WTC11 (cell line): ENCODE data around the gene PPP1R14C. TPM values are rescaled to one million over a fixed set of nuclear protein-coding genes. Genes with fewer than 3 reads are reported as not detected.

Source experiments
- ATAC-seq: fragments of 200-7000 bp; cut with Tn5 transposase; 2 replicates; pipeline ENCODE4 v1.10.0; 2021; ENCODE audit warnings: mild to moderate bottlenecking, moderate library complexity
- CTCF ChIA-PET: fragments of 300-600 bp; sonication (Branson Sonifier 250); formaldehyde crosslinking; loops from one replicate; lab custom pipeline; 2021; ENCODE audit warnings: antibody characterized with exemption; lab: Charles Lee
- POLR2A ChIA-PET: fragments of 350-600 bp; sonication (Branson Sonifier 250); formaldehyde crosslinking; loops from one replicate; lab custom pipeline; 2021; ENCODE audit warnings: antibody characterized with exemption; lab: Charles Lee
- DNase-seq: peaks from one replicate; pipeline ENCODE4 v3.0.0; 2021; ENCODE audit warnings: low spot score
- H3K27ac Mint-ChIP-seq: 2 replicates; pipeline ENCODE4 v1.8.0; 2021; ENCODE audit warnings: mixed read lengths
- H3K27me3 Mint-ChIP-seq: 2 replicates; pipeline ENCODE4 v1.8.0; 2021; ENCODE audit warnings: low read depth, mild to moderate bottlenecking, moderate library complexity, mixed read lengths
- H3K36me3 Mint-ChIP-seq: 2 replicates; pipeline ENCODE4 v1.8.0; 2021; ENCODE audit warnings: mixed read lengths
- H3K4me1 Mint-ChIP-seq: 2 replicates; pipeline ENCODE4 v1.8.0; 2022; ENCODE audit warnings: mixed read lengths
- H3K4me3 Mint-ChIP-seq: 2 replicates; pipeline ENCODE4 v1.8.0; 2021; ENCODE audit warnings: mild to moderate bottlenecking, moderate library complexity, mixed read lengths
- H3K9me3 Mint-ChIP-seq: 2 replicates; pipeline ENCODE4 v1.8.0; 2021; ENCODE audit warnings: mixed read lengths
- ARID4B ChIP-seq: sonication (generic); formaldehyde crosslinking; IDR thresholded peaks from 2 replicates; pipeline ENCODE4 v1.8.0; 2023; ENCODE audit warnings: missing genetic modification reagents, mild to moderate bottlenecking, borderline replicate concordance
- CREM ChIP-seq: sonication (generic); formaldehyde crosslinking; IDR thresholded peaks from 2 replicates; pipeline ENCODE4 v1.8.1; 2022; ENCODE audit warnings: mild to moderate bottlenecking, missing genetic modification reagents, moderate library complexity
- E2F4 ChIP-seq: sonication (generic); formaldehyde crosslinking; IDR thresholded peaks from 2 replicates; pipeline ENCODE4 v1.8.1; 2022; ENCODE audit warnings: low read depth, mild to moderate bottlenecking, moderate library complexity, missing genetic modification reagents, borderline replicate concordance
- ELF4 ChIP-seq: sonication (generic); formaldehyde crosslinking; IDR thresholded peaks from 2 replicates; pipeline ENCODE4 v1.8.1; 2022; ENCODE audit warnings: low read depth, mild to moderate bottlenecking, moderate library complexity, missing genetic modification reagents
- ETV6 ChIP-seq: sonication (generic); formaldehyde crosslinking; IDR thresholded peaks from 2 replicates; pipeline ENCODE4 v1.8.1; 2022; ENCODE audit warnings: mild to moderate bottlenecking, missing genetic modification reagents
- GRHL2 ChIP-seq: fragments of 250-450 bp; sonication (Bioruptor Pico); IDR thresholded peaks from 2 replicates; pipeline ENCODE4 v1.8.0; 2022; ENCODE audit warnings: mild to moderate bottlenecking, moderate library complexity; ENCODE audit not compliant: insufficient replicate concordance, severe bottlenecking
- IRF2 ChIP-seq: sonication (generic); formaldehyde crosslinking; IDR thresholded peaks from 2 replicates; pipeline ENCODE4 v1.8.0; 2022; ENCODE audit warnings: low read depth, missing genetic modification reagents, borderline replicate concordance
- JAZF1 ChIP-seq: fragments of 250-450 bp; sonication (Bioruptor Pico); IDR thresholded peaks from 2 replicates; pipeline ENCODE4 v1.9.0; 2021; ENCODE audit warnings: moderate library complexity, mild to moderate bottlenecking, inconsistent platforms
- KAT7 ChIP-seq: sonication (generic); formaldehyde crosslinking; IDR thresholded peaks from 2 replicates; pipeline ENCODE4 v1.8.1; 2023; ENCODE audit warnings: missing genetic modification reagents, mild to moderate bottlenecking, borderline replicate concordance
- NFATC4 ChIP-seq: fragments of 250-450 bp; sonication (Bioruptor Pico); IDR thresholded peaks from 2 replicates; pipeline ENCODE4 v1.9.0; 2021; ENCODE audit warnings: mild to moderate bottlenecking
- RELA ChIP-seq: sonication (generic); formaldehyde crosslinking; IDR thresholded peaks from 2 replicates; pipeline ENCODE4 v1.8.1; 2022; ENCODE audit warnings: missing genetic modification reagents, mild to moderate bottlenecking, borderline replicate concordance
- ZNF671 ChIP-seq: fragments of 250-450 bp; sonication (Bioruptor Pico); IDR thresholded peaks from 2 replicates; pipeline ENCODE4 v1.8.0; 2021; ENCODE audit warnings: mild to moderate bottlenecking
- total RNA-seq: library from RNA; stranded (reverse); gene quantifications from 3 replicates; pipeline ENCODE4 v1.2.3, GENCODE V29; 2021
- TF ChIP-seq, protein P1 (sequence below): sonication (generic); formaldehyde crosslinking; IDR thresholded peaks from 2 replicates; pipeline ENCODE4 v1.8.0; 2022; ENCODE audit warnings: missing genetic modification reagents
- TF ChIP-seq, protein P2 (sequence below): sonication (generic); formaldehyde crosslinking; IDR thresholded peaks from 2 replicates; pipeline ENCODE4 v1.8.0; 2023; ENCODE audit warnings: missing genetic modification reagents
- TF ChIP-seq, protein P3 (sequence below): sonication (generic); formaldehyde crosslinking; IDR thresholded peaks from 2 replicates; pipeline ENCODE4 v1.8.1; 2023; ENCODE audit warnings: mild to moderate bottlenecking, missing genetic modification reagents, moderate library complexity
- TF ChIP-seq, protein P4 (sequence below): fragments of 250-450 bp; sonication (Bioruptor Pico); IDR thresholded peaks from 2 replicates; pipeline ENCODE4 v1.8.0; 2021; ENCODE audit warnings: mild to moderate bottlenecking

PPP1R14C gene
- total RNA-seq, 1 experiment from 2014 or later = 1.1 TPM

DNA sequence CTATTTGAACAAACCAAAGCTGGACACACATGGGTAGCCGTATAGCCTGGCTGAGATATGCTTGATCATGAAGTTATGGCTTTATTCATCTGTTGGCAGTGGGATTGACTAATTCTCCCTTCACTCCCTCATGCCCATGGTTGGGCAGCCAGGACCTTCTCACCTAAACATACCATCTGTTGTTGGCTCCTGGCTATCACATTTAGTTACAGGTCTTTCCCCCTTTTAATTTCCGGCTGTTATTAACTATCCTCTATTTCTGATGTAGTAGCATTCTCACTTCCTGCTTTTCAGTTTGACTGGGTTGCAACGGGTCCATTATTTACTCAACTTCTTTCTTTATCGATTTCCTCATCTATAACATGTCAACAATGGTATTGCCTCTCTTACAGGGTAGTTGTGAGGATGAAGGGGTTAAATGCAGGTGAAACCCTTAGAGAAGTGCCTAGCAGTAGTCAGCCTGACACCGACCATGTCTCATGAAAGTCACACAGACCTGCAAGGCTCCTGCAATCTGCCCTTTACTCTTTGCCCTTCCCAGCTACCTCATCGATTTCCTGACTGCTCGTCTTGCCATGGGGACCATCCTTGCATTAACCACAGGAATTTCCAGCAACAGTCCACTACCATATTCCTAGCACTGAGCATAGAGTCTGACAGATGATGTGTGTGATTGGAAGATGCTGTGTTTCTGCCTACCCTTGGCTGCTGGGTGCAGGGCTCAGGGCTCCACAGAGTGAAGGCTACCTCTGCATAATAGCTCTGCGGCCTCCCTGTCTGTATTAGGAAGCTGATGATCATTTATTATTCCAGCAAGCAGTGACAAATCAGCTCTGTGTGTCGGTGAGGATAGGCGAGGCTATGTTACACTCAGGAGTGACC lies 42.2 kb downstream of the PPP1R14C start:
- ATAC-seq (no peak), DNase-seq (no peak)
- H3K27ac Mint-ChIP-seq = no peak overlapping the region
- H3K9me3 Mint-ChIP-seq = peaks cover 4% of the 10 kb centered on the region; the same call in 1 of the 2 replicates
- no peaks in the 10 kb centered on the region for H3K36me3 Mint-ChIP-seq
- no peak for TF ChIP-seq ARID4B (CRISPR knock-in tag)
- TF ChIP-seq KAT7 (CRISPR knock-in tag) = no peak
- TF ChIP-seq, protein P1, sequence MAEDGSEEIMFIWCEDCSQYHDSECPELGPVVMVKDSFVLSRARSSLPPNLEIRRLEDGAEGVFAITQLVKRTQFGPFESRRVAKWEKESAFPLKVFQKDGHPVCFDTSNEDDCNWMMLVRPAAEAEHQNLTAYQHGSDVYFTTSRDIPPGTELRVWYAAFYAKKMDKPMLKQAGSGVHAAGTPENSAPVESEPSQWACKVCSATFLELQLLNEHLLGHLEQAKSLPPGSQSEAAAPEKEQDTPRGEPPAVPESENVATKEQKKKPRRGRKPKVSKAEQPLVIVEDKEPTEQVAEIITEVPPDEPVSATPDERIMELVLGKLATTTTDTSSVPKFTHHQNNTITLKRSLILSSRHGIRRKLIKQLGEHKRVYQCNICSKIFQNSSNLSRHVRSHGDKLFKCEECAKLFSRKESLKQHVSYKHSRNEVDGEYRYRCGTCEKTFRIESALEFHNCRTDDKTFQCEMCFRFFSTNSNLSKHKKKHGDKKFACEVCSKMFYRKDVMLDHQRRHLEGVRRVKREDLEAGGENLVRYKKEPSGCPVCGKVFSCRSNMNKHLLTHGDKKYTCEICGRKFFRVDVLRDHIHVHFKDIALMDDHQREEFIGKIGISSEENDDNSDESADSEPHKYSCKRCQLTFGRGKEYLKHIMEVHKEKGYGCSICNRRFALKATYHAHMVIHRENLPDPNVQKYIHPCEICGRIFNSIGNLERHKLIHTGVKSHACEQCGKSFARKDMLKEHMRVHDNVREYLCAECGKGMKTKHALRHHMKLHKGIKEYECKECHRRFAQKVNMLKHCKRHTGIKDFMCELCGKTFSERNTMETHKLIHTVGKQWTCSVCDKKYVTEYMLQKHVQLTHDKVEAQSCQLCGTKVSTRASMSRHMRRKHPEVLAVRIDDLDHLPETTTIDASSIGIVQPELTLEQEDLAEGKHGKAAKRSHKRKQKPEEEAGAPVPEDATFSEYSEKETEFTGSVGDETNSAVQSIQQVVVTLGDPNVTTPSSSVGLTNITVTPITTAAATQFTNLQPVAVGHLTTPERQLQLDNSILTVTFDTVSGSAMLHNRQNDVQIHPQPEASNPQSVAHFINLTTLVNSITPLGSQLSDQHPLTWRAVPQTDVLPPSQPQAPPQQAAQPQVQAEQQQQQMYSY (CRISPR knock-in tag) = no peak
- TF ChIP-seq ZNF671 (CRISPR knock-in tag) = no peak
- TF ChIP-seq E2F4 (CRISPR knock-in tag) = no peak
- H3K27me3 Mint-ChIP-seq = no peaks in the 10 kb centered on the region
- ChIA-PET CTCF (interaction anchor here (0.5 kb wide), 1 partner anchor 102 kb away, joined by 4 read pairs; no protein-coding TSS in a partner anchor), POLR2A (no interaction called here)
- H3K4me3 Mint-ChIP-seq = no peak overlapping the region
- H3K4me1 Mint-ChIP-seq = no peaks in the 10 kb centered on the region; the same call in 1 of the 2 replicates

GRCh38 chr6:150185732-150186117 lies 42.9 kb downstream of the PPP1R14C start:
- POLR2A ChIA-PET = no interaction called here
- H3K9me3 Mint-ChIP-seq = peaks cover 4% of the 10 kb centered on the region; the same call in 1 of the 2 replicates
- H3K4me3 Mint-ChIP-seq = no peak overlapping the region
- CTCF ChIA-PET = no interaction called here
- H3K36me3 Mint-ChIP-seq = no peaks in the 10 kb centered on the region
- TF ChIP-seq ETV6 (CRISPR knock-in tag) (no peak), ELF4 (CRISPR knock-in tag) (no peak), JAZF1 (CRISPR knock-in tag) (no peak), IRF2 (no peak), RELA (no peak), CREM (CRISPR knock-in tag) (no peak), GRHL2 (CRISPR knock-in tag) (no peak), NFATC4 (no peak)
- TF ChIP-seq, protein P2, sequence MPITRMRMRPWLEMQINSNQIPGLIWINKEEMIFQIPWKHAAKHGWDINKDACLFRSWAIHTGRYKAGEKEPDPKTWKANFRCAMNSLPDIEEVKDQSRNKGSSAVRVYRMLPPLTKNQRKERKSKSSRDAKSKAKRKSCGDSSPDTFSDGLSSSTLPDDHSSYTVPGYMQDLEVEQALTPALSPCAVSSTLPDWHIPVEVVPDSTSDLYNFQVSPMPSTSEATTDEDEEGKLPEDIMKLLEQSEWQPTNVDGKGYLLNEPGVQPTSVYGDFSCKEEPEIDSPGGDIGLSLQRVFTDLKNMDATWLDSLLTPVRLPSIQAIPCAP = no peak
- TF ChIP-seq, protein P3, sequence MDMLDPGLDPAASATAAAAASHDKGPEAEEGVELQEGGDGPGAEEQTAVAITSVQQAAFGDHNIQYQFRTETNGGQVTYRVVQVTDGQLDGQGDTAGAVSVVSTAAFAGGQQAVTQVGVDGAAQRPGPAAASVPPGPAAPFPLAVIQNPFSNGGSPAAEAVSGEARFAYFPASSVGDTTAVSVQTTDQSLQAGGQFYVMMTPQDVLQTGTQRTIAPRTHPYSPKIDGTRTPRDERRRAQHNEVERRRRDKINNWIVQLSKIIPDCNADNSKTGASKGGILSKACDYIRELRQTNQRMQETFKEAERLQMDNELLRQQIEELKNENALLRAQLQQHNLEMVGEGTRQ = no peak
- TF ChIP-seq, protein P4, sequence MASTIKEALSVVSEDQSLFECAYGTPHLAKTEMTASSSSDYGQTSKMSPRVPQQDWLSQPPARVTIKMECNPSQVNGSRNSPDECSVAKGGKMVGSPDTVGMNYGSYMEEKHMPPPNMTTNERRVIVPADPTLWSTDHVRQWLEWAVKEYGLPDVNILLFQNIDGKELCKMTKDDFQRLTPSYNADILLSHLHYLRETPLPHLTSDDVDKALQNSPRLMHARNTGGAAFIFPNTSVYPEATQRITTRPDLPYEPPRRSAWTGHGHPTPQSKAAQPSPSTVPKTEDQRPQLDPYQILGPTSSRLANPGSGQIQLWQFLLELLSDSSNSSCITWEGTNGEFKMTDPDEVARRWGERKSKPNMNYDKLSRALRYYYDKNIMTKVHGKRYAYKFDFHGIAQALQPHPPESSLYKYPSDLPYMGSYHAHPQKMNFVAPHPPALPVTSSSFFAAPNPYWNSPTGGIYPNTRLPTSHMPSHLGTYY = no peak
- H3K4me1 Mint-ChIP-seq = no peaks in the 10 kb centered on the region; the same call in 1 of the 2 replicates
- DNase-seq = no peak
- H3K27me3 Mint-ChIP-seq = no peaks in the 10 kb centered on the region
- no peak for ATAC-seq
- H3K27ac Mint-ChIP-seq = no peak overlapping the region
